K562 (cell line): ENCODE data around the gene TFB2M. TPM values are rescaled to one million over a fixed set of nuclear protein-coding genes. Genes with fewer than 3 reads are reported as not detected.

Experiments used
- JUN ChIP-seq, 2 experiments: sonication (generic) in 1 of 2; formaldehyde crosslinking in 1 of 2; IDR thresholded peaks; 2 replicates each; pipeline versions ENCODE4 v1.6.1 to v1.8.0; 2012 to 2022; ENCODE audit warnings: borderline replicate concordance in 2 of 2, mild to moderate bottlenecking in 2 of 2, improper control_type of control experiment in 1 of 2, low read depth in 1 of 2, low read length in 1 of 2, missing genetic modification reagents in 1 of 2
- ZEB2 ChIP-seq: fragments of 450-650 bp; IDR thresholded peaks from 2 replicates; pipeline ENCODE4 v1.6.1; 2016
- ZNF318 ChIP-seq, 2 experiments: fragments of 450-650 bp; IDR thresholded peaks; 2 replicates each; pipeline ENCODE4 v1.6.1; 2016; ENCODE audit warnings: mild to moderate bottlenecking in 2 of 2, borderline replicate concordance in 1 of 2, low read depth in 1 of 2, moderate library complexity in 1 of 2
- polyA plus RNA-seq, 8 experiments: library from polyadenylated mRNA; depleted of rRNA in 4 of 8; stranded (reverse) in 5 of 8; unstranded in 3 of 8; fragments of >200 nt; fragmentation: Nextera tagmentation in 2 of 8; fragmentation: Illumina TruSeq in 1 of 8; extraction: Ambion mirVana in 2 of 8; extraction: Trizol in 1 of 8; gene quantifications; 2 replicates each; pipeline versions ENCODE4 v1.2.1 to v1.2.3, GENCODE V29; 2011 to 2014; ENCODE audit warnings: inconsistent platforms in 1 of 8, missing spikeins in 1 of 8
- total RNA-seq, 7 experiments: library from RNA; depleted of rRNA in 6 of 7; stranded (reverse); fragments of >200 nt in 6 of 7; fragmentation: Illumina TruSeq in 2 of 7; extraction: Trizol in 2 of 7; gene quantifications; 2 replicates each; pipeline versions ENCODE4 v1.2.1 to v1.2.3, GENCODE V29; 2011 to 2021; ENCODE audit warnings: low replicate concordance in 1 of 7

Gene TFB2M
- total and polyA plus RNA-seq, 9 of the 15 experiments (the other 6 are each of a cell fraction or from before 2014, with no cell fraction given) = 55.1 to 162 (median 70.6) TPM

DNA sequence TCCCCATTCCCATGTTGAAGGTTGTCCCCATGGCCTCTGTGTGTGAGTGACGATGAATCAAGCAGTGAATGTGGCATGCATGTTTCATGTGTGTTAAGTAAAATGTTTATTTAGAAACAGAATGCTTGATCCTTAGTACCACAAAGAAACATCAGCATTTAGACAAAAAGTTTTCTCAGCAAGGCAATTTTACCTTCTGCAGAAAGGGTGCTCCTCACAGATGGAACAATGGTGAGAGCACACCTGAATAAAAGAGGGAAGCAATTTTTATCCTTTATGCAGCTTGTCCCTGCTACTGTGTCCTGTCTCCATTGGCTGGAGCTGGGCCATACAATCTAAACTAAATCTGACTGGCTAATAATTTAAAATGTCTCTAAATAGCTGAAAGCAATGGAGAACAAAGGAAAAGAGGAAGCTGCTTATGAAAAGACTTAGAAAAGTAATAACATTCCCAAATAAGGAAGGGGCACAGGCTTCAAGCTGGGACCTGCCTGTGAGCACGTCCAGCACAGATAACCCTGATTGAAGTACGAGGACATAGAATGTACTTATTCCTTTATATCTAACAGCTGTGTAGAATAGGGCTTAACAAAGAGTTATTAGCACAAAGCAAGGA is 50.6 kb downstream of the TFB2M start (continued):
- TF ChIP-seq ZNF318 (IDR thresholded peaks at IDR 0.05; ENCODE audit: borderline replicate concordance in 1 of 2, low read depth in 1 of 2) (peak in 1 of 2 experiments; percentile 62; a peak in 1 of 4 replicates), ZEB2 (peak; percentile 94), JUN (IDR thresholded peaks at IDR 0.05; ENCODE audit: borderline replicate concordance, low read depth, low read length) (peak; percentile 53; the same call in 1 of the 2 replicates), JUN (CRISPR knock-in tag; IDR thresholded peaks at IDR 0.05; ENCODE audit: borderline replicate concordance) (no peak)
